GM12878 (cell line): ENCODE data around the gene LRRC15. TPM values are rescaled to one million over a fixed set of nuclear protein-coding genes. Genes with fewer than 3 reads are reported as not detected.

Source experiments
- ATAC-seq: fragments of 200-7000 bp; cut with Tn5 transposase; 3 replicates; pipeline ENCODE4 v1.9.1; 2020; ENCODE audit warnings: mild to moderate bottlenecking, moderate library complexity
- BruUV-seq: library from RNA; stranded (reverse); fragments of 400-500 nt; replicated peaks from 2 replicates; lab custom pipeline; 2021; lab: Mats Ljungman, UMichigan
- CTCF ChIA-PET: fragments of 300-600 bp; sonication (Branson Sonifier 250); formaldehyde crosslinking; extraction: SDS; loops from one replicate; lab custom pipeline; 2021; ENCODE audit warnings: inconsistent platforms; lab: Yijun Ruan, JAX
- POLR2A ChIA-PET: fragments of 350-600 bp; formaldehyde crosslinking; extraction: SDS; loops from one replicate; lab custom pipeline; 2021; ENCODE audit warnings: inconsistent platforms; lab: Charles Lee
- RAD21 ChIA-PET: fragments of 300-600 bp; sonication (Branson Sonifier 250); formaldehyde crosslinking; loops from one replicate; lab custom pipeline; 2023; ENCODE audit warnings: antibody characterized with exemption; ENCODE audit not compliant: unreplicated experiment; lab: Charles Lee
- SMC1A ChIA-PET: fragments of 300-600 bp; sonication (Branson Sonifier 250); formaldehyde crosslinking; loops from one replicate; lab custom pipeline; 2023; ENCODE audit not compliant: unreplicated experiment, uncharacterized antibody; lab: Charles Lee
- DNase-seq: peaks from one replicate; pipeline ENCODE4 v3.0.0-alpha.2; 2011; ENCODE audit warnings: low read depth, low spot score
- FAIRE-seq: peaks from 3 replicates; lab custom pipeline; 2011; peaks lifted over from hg19 to GRCh38; lab: Jason Lieb, UNC
- H2AFZ ChIP-seq: 2 replicates; pipeline ENCODE4 v1.6.0; 2011; ENCODE audit warnings: low read depth, low read length, control low read depth; ENCODE audit not compliant: control insufficient read depth
- H3K27ac ChIP-seq: 2 replicates; pipeline ENCODE4 v1.5.1; 2011; ENCODE audit warnings: control low read depth; ENCODE audit not compliant: control insufficient read depth, insufficient read depth
- H3K27me3 ChIP-seq, 2 experiments: replicated peaks in 1 of 2; 2 replicates each; pipeline versions ENCODE4 v1.6.0 to v1.6.1; 2011; ENCODE audit warnings: low read length in 1 of 2; ENCODE audit not compliant: control insufficient read depth in 2 of 2, insufficient read depth in 2 of 2
- H3K36me3 ChIP-seq, 2 experiments: 2 replicates each; pipeline ENCODE4 v1.5.1; 2011; ENCODE audit warnings: low read length in 1 of 2; ENCODE audit not compliant: control insufficient read depth in 2 of 2, insufficient read depth in 2 of 2
- H3K4me1 ChIP-seq: 2 replicates; pipeline ENCODE4 v1.6.1; 2011; ENCODE audit warnings: mild to moderate bottlenecking, low read length, moderate library complexity, mixed read lengths; ENCODE audit not compliant: control insufficient read depth, insufficient read depth
- H3K4me2 ChIP-seq: 2 replicates; pipeline ENCODE4 v1.6.0; 2011; ENCODE audit warnings: control low read depth; ENCODE audit not compliant: control insufficient read depth, insufficient read depth
- H3K4me3 ChIP-seq: fragments of 200-600 bp; sonication (generic); 2 replicates; pipeline ENCODE4 v1.5.1; 2016
- H3K79me2 ChIP-seq: 2 replicates; pipeline ENCODE4 v1.6.0; 2011; ENCODE audit warnings: low read length; ENCODE audit not compliant: control insufficient read depth, insufficient read depth
- H3K9ac ChIP-seq: 2 replicates; pipeline ENCODE4 v1.8.0; 2011; ENCODE audit warnings: low read length, control low read depth, mixed read lengths; ENCODE audit not compliant: control insufficient read depth, insufficient read depth
- H3K9me3 ChIP-seq: replicated peaks from 3 replicates; pipeline ENCODE4 v1.5.1; 2011; ENCODE audit warnings: mild to moderate bottlenecking, low read length; ENCODE audit not compliant: control insufficient read depth, insufficient read depth
- H4K20me1 ChIP-seq: 2 replicates; pipeline ENCODE4 v1.6.0; 2011; ENCODE audit not compliant: control insufficient read depth, insufficient read depth
- GATAD2B ChIP-seq: fragments of 450-650 bp; conservative IDR thresholded peaks from 2 replicates; pipeline ENCODE4 v1.6.1; 2017; ENCODE audit warnings: low read depth, mild to moderate bottlenecking, moderate library complexity
- IKZF1 ChIP-seq: fragments of 450-650 bp; conservative IDR thresholded peaks from 2 replicates; pipeline ENCODE4 v1.6.1; 2017; ENCODE audit warnings: antibody characterized with exemption, mild to moderate bottlenecking
- PAX5 ChIP-seq: IDR thresholded peaks from 2 replicates; pipeline ENCODE4 v1.6.1; 2011; ENCODE audit warnings: low read depth, low read length, borderline replicate concordance
- SREBF1 ChIP-seq: IDR thresholded peaks from 2 replicates; pipeline ENCODE4 v1.6.1; 2012; ENCODE audit warnings: mild to moderate bottlenecking, low read length
- WGBS: methylation state at CpG from one replicate; pipeline ENCODE4 v1.1.6; 2016; ENCODE audit warnings: low lambda C conversion rate; ENCODE audit not compliant: insufficient replicate concordance, insufficient coverage; ENCODE audit errors: missing lambda C conversion rate; 5-methylcytosine and 5-hydroxymethylcytosine counted together
- in situ Hi-C: fragments of 300-500 bp; cut with MboI; formaldehyde crosslinking; loops from 9 replicates; pipeline ENCODE4 v1.14.3; 2018; ENCODE audit warnings: mixed read lengths
- intact Hi-C: fragments of 100-400 bp; cut with micrococcal nuclease; formaldehyde crosslinking; loops from one replicate; pipeline ENCODE4 v1.14.2; 2022; ENCODE audit not compliant: unreplicated experiment
- polyA plus RNA-seq, 11 experiments: library from polyadenylated mRNA; depleted of rRNA in 4 of 11; unstranded in 6 of 11; stranded (reverse) in 5 of 11; fragments of >200 nt; fragmentation: Nextera tagmentation in 4 of 11; fragmentation: Illumina TruSeq in 1 of 11; extraction: Ambion mirVana in 4 of 11; extraction: Trizol in 1 of 11; gene quantifications; 1 replicate in 1 of 11; 2 replicates in 10 of 11; pipeline versions ENCODE4 v1.2.1 to v1.2.3, GENCODE V29; 2011 to 2016; ENCODE audit warnings: inconsistent platforms in 2 of 11, missing spikeins in 2 of 11, low read depth in 1 of 11
- total RNA-seq, 4 experiments: library from RNA; depleted of rRNA in 3 of 4; stranded (reverse); fragments of >200 nt in 3 of 4; fragmentation: Illumina TruSeq in 1 of 4; extraction: Trizol in 1 of 4; gene quantifications; 2 replicates each; pipeline versions ENCODE4 v1.2.1 to v1.2.3, GENCODE V29; 2013 to 2021
- TF ChIP-seq, protein P1 (sequence below): fragments of 450-650 bp; IDR thresholded peaks from 2 replicates; pipeline ENCODE4 v1.6.1; 2016; ENCODE audit warnings: mild to moderate bottlenecking, moderate library complexity, borderline replicate concordance

The LRRC15 gene
- total and polyA plus RNA-seq, 10 of the 15 experiments (the other 5 are each of a cell fraction or from before 2014, with no cell fraction given), result not detected

DNA sequence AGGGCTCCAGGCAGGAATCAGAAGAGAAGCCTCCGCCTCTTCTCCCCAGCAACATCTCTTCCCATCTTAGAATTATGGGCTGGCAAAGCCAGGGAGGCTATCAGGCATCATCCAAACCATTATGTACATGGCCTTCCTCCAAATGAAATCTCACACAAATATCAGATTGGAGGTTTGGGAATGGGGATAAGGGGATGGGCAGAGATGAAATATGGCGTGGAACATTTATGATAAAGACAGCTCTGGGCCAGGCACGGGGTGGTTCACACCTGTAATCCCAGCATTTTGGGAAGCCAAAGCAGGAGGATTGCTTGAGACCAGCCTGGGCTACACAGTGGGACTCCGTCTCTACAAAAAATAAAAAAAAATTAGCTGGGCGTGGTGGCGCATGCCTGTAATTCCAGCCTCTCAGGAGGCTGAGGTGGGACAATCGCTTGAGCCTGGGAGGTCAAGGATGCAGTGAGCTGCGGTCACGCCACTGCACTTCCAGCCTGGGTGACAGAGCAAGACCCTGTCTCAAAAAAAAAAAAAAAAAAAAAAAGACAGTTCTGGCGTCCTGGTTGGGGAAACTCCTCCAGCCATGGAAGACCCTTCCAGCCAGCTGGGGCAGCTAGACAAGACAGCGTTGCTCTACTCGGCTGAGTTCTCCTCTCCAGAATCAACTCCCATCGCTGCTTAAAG lies 55.0 kb downstream of the LRRC15 start:
- Histone ChIP-seq H3K4me2 (no peak overlapping the region; the same call in 1 of the 2 replicates), H2AFZ (no peak overlapping the region), H3K27me3 (no peaks in the 10 kb centered on the region; a peak in 1 of 4 replicates), H3K9me3 (peaks cover 9% of the 10 kb centered on the region; the same call in 1 of the 3 replicates), H3K4me1 (peaks cover 11% of the 10 kb centered on the region), H3K79me2 (no peaks in the 10 kb centered on the region), H3K27ac (no peak overlapping the region), H3K36me3 (no peaks in the 10 kb centered on the region), H3K4me3 (no peak overlapping the region), H4K20me1 (no peaks in the 10 kb centered on the region), H3K9ac (no peak overlapping the region)
- no TSS peak for BruUV-seq
- DNase-seq (no peak), FAIRE-seq (no peak), ATAC-seq (no peak)
- in situ Hi-C loops, result loop anchor here (5.0 kb wide), 2 partner anchors 527 to 652 kb away; no protein-coding TSS in a partner anchor
- ChIA-PET POLR2A (no interaction called here), SMC1A (interaction anchor here (0.9 to 1.9 kb wide), 4 partner anchors 9 to 649 kb away, joined by 3 to 11 read pairs (median 3); no protein-coding TSS in a partner anchor), CTCF (interaction anchor here (0.5 to 2.0 kb wide), 9 partner anchors 177 to 872 kb away, joined by 3 to 11 read pairs (median 3); no protein-coding TSS in a partner anchor), RAD21 (interaction anchor here (0.9 to 2.3 kb wide), 3 partner anchors 184 to 649 kb away, joined by 3 to 35 read pairs (median 4); no protein-coding TSS in a partner anchor)
- TF ChIP-seq IKZF1 (no peak), PAX5 (no peak), SREBF1 (no peak), GATAD2B (no peak)
- TF ChIP-seq, protein P1, sequence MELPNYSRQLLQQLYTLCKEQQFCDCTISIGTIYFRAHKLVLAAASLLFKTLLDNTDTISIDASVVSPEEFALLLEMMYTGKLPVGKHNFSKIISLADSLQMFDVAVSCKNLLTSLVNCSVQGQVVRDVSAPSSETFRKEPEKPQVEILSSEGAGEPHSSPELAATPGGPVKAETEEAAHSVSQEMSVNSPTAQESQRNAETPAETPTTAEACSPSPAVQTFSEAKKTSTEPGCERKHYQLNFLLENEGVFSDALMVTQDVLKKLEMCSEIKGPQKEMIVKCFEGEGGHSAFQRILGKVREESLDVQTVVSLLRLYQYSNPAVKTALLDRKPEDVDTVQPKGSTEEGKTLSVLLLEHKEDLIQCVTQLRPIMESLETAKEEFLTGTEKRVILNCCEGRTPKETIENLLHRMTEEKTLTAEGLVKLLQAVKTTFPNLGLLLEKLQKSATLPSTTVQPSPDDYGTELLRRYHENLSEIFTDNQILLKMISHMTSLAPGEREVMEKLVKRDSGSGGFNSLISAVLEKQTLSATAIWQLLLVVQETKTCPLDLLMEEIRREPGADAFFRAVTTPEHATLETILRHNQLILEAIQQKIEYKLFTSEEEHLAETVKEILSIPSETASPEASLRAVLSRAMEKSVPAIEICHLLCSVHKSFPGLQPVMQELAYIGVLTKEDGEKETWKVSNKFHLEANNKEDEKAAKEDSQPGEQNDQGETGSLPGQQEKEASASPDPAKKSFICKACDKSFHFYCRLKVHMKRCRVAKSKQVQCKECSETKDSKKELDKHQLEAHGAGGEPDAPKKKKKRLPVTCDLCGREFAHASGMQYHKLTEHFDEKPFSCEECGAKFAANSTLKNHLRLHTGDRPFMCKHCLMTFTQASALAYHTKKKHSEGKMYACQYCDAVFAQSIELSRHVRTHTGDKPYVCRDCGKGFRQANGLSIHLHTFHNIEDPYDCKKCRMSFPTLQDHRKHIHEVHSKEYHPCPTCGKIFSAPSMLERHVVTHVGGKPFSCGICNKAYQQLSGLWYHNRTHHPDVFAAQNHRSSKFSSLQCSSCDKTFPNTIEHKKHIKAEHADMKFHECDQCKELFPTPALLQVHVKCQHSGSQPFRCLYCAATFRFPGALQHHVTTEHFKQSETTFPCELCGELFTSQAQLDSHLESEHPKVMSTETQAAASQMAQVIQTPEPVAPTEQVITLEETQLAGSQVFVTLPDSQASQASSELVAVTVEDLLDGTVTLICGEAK, result no peak
- WGBS, result 88% methylated on average over 13 of the region's 13 CpGs
- intact Hi-C loops, result loop anchor here (2.0 to 10.0 kb wide), 5 partner anchors 178 to 650 kb away; partner anchors contain the start of gene HES1
